ENCODE measurements around the gene SDHB. TPM values are rescaled to one million over a fixed set of nuclear protein-coding genes. Genes with fewer than 3 reads are reported as not detected.

Gene SDHB
- total and polyA plus RNA-seq, 12 donors = 102 to 486 (median 377) TPM

- H3K4me1 ChIP-seq = peaks cover 0 to 11% (median 0%) of the 10 kb centered on the region in 9 donors
- no peak overlapping the region for H3K4me3 ChIP-seq
- peaks cover 0 to 7% (median 0%) of the 10 kb centered on the region in 7 donors for H3K27me3 ChIP-seq
- peaks cover 0 to 3% (median 0%) of the 10 kb centered on the region in 9 donors for H3K36me3 ChIP-seq
- intact Hi-C loops (cut with DNase I) = no loop called here
- TF ChIP-seq, protein P1, sequence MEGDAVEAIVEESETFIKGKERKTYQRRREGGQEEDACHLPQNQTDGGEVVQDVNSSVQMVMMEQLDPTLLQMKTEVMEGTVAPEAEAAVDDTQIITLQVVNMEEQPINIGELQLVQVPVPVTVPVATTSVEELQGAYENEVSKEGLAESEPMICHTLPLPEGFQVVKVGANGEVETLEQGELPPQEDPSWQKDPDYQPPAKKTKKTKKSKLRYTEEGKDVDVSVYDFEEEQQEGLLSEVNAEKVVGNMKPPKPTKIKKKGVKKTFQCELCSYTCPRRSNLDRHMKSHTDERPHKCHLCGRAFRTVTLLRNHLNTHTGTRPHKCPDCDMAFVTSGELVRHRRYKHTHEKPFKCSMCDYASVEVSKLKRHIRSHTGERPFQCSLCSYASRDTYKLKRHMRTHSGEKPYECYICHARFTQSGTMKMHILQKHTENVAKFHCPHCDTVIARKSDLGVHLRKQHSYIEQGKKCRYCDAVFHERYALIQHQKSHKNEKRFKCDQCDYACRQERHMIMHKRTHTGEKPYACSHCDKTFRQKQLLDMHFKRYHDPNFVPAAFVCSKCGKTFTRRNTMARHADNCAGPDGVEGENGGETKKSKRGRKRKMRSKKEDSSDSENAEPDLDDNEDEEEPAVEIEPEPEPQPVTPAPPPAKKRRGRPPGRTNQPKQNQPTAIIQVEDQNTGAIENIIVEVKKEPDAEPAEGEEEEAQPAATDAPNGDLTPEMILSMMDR (IDR thresholded peaks at IDR 0.05) = no peak
- 90 to 93% methylated on average over 3 of the region's 3 CpGs for WGBS, 2 donors
- H3K27ac ChIP-seq = no peak overlapping the region
- H3K9me3 ChIP-seq = peaks cover 0 to 3% (median 0%) of the 10 kb centered on the region in 11 donors
- DNase-seq (no peak), ATAC-seq (no peak)
Measured at GRCh38 chr1:17082761-17083160, 28.9 kb upstream of the SDHB start.

DNA sequence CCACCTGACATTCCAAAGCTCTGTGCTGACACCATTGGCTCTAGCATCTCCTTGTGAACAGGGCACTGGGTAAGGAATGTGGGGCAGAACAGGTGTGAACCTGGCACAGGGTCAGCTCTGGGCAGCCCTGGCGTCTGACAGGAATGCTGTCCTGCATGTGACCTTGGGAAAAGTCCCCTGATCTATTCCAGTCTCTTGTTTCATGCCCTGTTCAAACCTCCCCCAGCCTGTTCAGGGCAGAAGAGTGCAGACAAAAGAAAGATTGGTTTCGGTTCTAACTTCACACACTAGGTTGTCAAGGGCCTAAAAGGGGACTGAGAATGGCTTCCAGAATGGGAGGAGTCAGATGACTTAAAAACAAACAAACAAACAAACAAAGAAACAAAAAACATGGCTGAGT is 27.6 kb upstream of the SDHB start:
- WGBS, 2 donors = 57 to 67% methylated on average over 2 of the region's 2 CpGs

DNA sequence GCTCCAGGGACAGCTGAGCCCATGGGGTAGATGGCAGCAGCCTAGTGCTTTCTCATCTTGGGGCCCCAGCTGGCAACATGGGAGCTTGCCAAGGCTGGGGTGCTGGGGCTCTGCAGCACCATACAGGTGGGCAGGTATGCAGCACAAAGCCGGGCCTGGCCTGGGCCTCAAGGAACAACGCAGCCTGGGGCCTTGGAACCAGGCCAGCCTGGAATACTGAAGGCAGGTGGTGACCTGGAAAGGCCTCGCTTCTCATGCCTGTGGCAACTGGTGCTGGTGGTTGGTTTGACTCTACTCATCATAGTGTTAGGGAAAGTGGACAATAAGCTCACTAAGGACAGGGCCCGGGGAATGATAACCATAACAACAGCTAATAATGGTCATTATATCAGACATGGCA is 27.0 kb upstream of the SDHB start:
- Histone ChIP-seq H3K4me3 (no peak overlapping the region), H3K27ac (no peak overlapping the region), H3K27me3 (peaks cover 0 to 7% (median 0%) of the 10 kb centered on the region in 7 donors), H3K9me3 (peaks cover 0 to 3% (median 0%) of the 10 kb centered on the region in 11 donors), H3K36me3 (peaks cover 0 to 3% (median 0%) of the 10 kb centered on the region in 9 donors), H3K4me1 (peaks cover 0 to 11% (median 0%) of the 10 kb centered on the region in 9 donors)
- WGBS, 2 donors = 80 to 89% methylated on average over 4 of the region's 4 CpGs
- DNase-seq (no peak), ATAC-seq (no peak)
- intact Hi-C loops (cut with DNase I) = no loop called here
- TF ChIP-seq, protein P1 (IDR thresholded peaks at IDR 0.05) = no peak

More for the DNA sequence above, 27.6 kb upstream of the SDHB start:
- Histone ChIP-seq H3K36me3 (peaks cover 0 to 3% (median 0%) of the 10 kb centered on the region in 9 donors), H3K4me1 (peaks cover 0 to 11% (median 0%) of the 10 kb centered on the region in 9 donors), H3K27ac (no peak overlapping the region), H3K9me3 (peaks cover 0 to 3% (median 0%) of the 10 kb centered on the region in 11 donors), H3K27me3 (peaks cover 0 to 7% (median 0%) of the 10 kb centered on the region in 7 donors), H3K4me3 (no peak overlapping the region)
- TF ChIP-seq, protein P1 (IDR thresholded peaks at IDR 0.05) = no peak
- ATAC-seq (no peak), DNase-seq (no peak)
- intact Hi-C loops (cut with DNase I) = no loop called here

DNA sequence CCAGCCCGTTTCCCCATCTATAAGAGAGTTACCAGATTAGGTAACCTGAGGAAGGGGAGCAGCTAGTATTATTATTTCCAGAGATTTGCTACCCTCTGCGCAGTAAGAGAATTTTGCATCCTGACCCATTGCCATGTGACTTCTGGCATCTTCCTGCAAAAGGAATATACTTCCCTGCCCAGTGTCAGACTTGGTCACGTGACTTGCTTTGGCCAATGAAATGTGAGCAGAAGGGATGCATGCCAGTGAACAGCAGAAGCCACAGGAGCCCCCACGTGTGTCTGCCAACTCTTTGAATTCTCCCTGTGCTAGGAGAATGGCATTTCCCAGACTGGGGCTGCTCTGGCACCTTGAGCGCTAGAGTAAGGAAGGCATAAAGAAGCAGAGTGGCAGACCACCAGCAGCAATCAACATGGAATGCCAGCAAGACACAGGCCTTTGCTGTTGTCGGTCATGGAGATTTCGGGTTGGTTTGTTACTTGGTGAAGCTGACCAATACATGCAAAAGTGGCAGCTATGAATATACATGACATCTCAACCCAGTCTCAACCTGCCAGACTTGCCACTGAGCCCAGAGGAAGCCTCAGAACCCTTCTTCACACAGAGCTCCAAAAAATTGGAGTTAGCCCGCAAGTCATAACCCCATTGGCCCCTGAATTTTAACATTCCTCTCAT is 26.4 kb upstream of the SDHB start:
- ATAC-seq = no peak
- Histone ChIP-seq H3K9me3 (peaks cover 0 to 3% (median 0%) of the 10 kb centered on the region in 11 donors), H3K4me3 (no peak overlapping the region), H3K27me3 (peaks cover 0 to 7% (median 0%) of the 10 kb centered on the region in 7 donors), H3K36me3 (peaks cover 0 to 3% (median 0%) of the 10 kb centered on the region in 9 donors), H3K27ac (no peak overlapping the region), H3K4me1 (peaks cover 0 to 11% (median 0%) of the 10 kb centered on the region in 9 donors)
- TF ChIP-seq, protein P1 (IDR thresholded peaks at IDR 0.05) = no peak
- WGBS, 2 donors = 88 to 89% methylated on average over 8 of the region's 8 CpGs
- DNase-seq = no peak
- intact Hi-C loops (cut with DNase I) = no loop called here
